Measurements from ENCODE around the gene MAP2K5. TPM values are rescaled to one million over a fixed set of nuclear protein-coding genes. Genes with fewer than 3 reads are reported as not detected.

Gene MAP2K5
- total and polyA plus RNA-seq, 9 of the 15 experiments (the other 6 are each of a cell fraction or from before 2014, with no cell fraction given): 0.41 to 16.5 (median 7.5) TPM

GRCh38 chr15:67775998-67776397 is 233.5 kb downstream of the MAP2K5 start:
- Histone ChIP-seq H3K27ac (ENCODE audit: extremely low read depth, low read depth, low read length) (no peak overlapping the region), H3K27me3 (ENCODE audit: control insufficient read depth in 2 of 2, insufficient read depth in 2 of 2, low read length in 2 of 2) (no peaks in the 10 kb centered on the region), H3K9me3 (replicated peaks; ENCODE audit: control insufficient read depth, insufficient read depth, low read depth, low read length) (no peaks in the 10 kb centered on the region), H3K9ac (ENCODE audit: insufficient read depth in 1 of 2, low read depth in 2 of 2, low read length in 2 of 2) (no peak overlapping the region), H3K4me3 (no peak overlapping the region), H3K4me2 (ENCODE audit: insufficient read depth, low read length) (no peak overlapping the region), H3K36me3 (ENCODE audit: control insufficient read depth, insufficient read depth, low read length) (no peaks in the 10 kb centered on the region), H2AFZ (ENCODE audit: low read depth, low read length) (no peak overlapping the region), H3K79me2 (ENCODE audit: control insufficient read depth, insufficient read depth, low read length) (no peaks in the 10 kb centered on the region), H3K4me1 (replicated peaks in 1 of 2; ENCODE audit: control insufficient read depth in 2 of 2, insufficient read depth in 2 of 2, low read length in 2 of 2) (peaks cover 3 to 21% of the 10 kb centered on the region in 2 experiments; a peak in 4 of 5 replicates), H4K20me1 (replicated peaks; ENCODE audit: control insufficient read depth, insufficient read depth, low read length) (no peaks in the 10 kb centered on the region), H3K9me1 (ENCODE audit: control insufficient read depth, insufficient read depth, low read length) (no peaks in the 10 kb centered on the region)
- 46% methylated on average over 3 of the region's 3 CpGs for WGBS (ENCODE audit: insufficient coverage, low coverage, missing lambda C conversion rate)
- POLR2A ChIA-PET: no interaction called here
- intact Hi-C loops (cut with micrococcal nuclease) (no loop called here), in situ Hi-C loops (cut with MboI) (no loop called here)
- ATAC-seq (no peak), FAIRE-seq (no peak), DNase-seq (ENCODE audit: extremely low read depth in 1 of 4, low spot score in 3 of 4) (no peak)
- CTCF ChIA-PET (ENCODE audit: low intra/inter-chr PET ratio): no interaction called here
- no TSS peak for BruUV-seq (replicated peaks)
- no peak for TF ChIP-seq ELF4 (CRISPR knock-in tag; IDR thresholded peaks at IDR 0.05)
- no peak for TF ChIP-seq ATF6 (CRISPR knock-in tag; IDR thresholded peaks at IDR 0.05)
- TF ChIP-seq TCF3 (CRISPR knock-in tag; IDR thresholded peaks at IDR 0.05): no peak
- TF ChIP-seq E2F8 (IDR thresholded peaks at IDR 0.05; ENCODE audit: low read depth, partially characterized antibody): no peak
- TF ChIP-seq, protein P1, sequence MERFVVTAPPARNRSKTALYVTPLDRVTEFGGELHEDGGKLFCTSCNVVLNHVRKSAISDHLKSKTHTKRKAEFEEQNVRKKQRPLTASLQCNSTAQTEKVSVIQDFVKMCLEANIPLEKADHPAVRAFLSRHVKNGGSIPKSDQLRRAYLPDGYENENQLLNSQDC (CRISPR knock-in tag; IDR thresholded peaks at IDR 0.05): no peak
- TF ChIP-seq SMAD1 (IDR thresholded peaks at IDR 0.05; ENCODE audit: low read depth, low read length, partially characterized antibody): no peak
- TF ChIP-seq NCOA6 (IDR thresholded peaks at IDR 0.05): no peak
- TF ChIP-seq NCOA2 (IDR thresholded peaks at IDR 0.05; ENCODE audit: partially characterized antibody in 2 of 2): no peak
- TF ChIP-seq ZBTB33 (CRISPR knock-in tag; IDR thresholded peaks at IDR 0.05): no peak
- TF ChIP-seq, protein P2, sequence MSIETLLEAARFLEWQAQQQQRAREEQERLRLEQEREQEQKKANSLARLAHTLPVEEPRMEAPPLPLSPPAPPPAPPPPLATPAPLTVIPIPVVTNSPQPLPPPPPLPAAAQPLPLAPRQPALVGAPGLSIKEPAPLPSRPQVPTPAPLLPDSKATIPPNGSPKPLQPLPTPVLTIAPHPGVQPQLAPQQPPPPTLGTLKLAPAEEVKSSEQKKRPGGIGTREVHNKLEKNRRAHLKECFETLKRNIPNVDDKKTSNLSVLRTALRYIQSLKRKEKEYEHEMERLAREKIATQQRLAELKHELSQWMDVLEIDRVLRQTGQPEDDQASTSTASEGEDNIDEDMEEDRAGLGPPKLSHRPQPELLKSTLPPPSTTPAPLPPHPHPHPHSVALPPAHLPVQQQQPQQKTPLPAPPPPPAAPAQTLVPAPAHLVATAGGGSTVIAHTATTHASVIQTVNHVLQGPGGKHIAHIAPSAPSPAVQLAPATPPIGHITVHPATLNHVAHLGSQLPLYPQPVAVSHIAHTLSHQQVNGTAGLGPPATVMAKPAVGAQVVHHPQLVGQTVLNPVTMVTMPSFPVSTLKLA (conservative IDR thresholded peaks at IDR 0.05): no peak
- TF ChIP-seq NELFE (IDR thresholded peaks at IDR 0.05; ENCODE audit: insufficient read depth, insufficient read length): no peak
